ENCODE data around the gene CLASP1.

Gene CLASP1

DNA sequence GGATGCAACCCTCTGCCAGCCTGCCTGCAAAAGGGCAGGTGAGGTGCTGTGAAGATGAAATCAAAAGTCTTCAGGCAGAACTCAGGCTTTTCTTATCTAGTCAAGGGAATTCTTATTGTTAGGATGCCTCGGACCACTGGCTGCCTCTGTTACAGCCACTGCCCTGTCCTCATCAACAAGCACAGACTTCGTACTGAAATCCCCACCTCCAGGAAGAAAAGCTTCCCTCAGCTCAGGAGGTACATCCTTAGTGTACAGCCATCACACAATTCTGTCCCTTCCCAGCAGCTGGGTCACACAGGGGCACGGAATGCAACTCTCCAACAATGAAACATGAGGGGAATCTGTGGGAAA, 128.6 kb downstream of the CLASP1 start:
- Histone ChIP-seq H3K27me3 (ENCODE audit: insufficient read depth, low read depth) (no peaks in the 10 kb centered on the region), H3K9ac (no peak overlapping the region), H2AFZ (ENCODE audit: low read depth) (no peak overlapping the region), H3K79me2 (ENCODE audit: insufficient read depth, low read depth) (no peaks in the 10 kb centered on the region), H3K4me3 (IDR thresholded peaks at IDR 0.05; ENCODE audit: insufficient read depth, low read depth, low read length) (no peak overlapping the region), H3K36me3 (ENCODE audit: insufficient read depth) (no peaks in the 10 kb centered on the region), H4K20me1 (ENCODE audit: insufficient read depth) (no peaks in the 10 kb centered on the region), H3K27ac (no peak overlapping the region), H3K4me2 (no peak overlapping the region), H3K4me1 (ENCODE audit: low read depth, poor library complexity, severe bottlenecking) (no peaks in the 10 kb centered on the region)
- TF ChIP-seq, protein P1, sequence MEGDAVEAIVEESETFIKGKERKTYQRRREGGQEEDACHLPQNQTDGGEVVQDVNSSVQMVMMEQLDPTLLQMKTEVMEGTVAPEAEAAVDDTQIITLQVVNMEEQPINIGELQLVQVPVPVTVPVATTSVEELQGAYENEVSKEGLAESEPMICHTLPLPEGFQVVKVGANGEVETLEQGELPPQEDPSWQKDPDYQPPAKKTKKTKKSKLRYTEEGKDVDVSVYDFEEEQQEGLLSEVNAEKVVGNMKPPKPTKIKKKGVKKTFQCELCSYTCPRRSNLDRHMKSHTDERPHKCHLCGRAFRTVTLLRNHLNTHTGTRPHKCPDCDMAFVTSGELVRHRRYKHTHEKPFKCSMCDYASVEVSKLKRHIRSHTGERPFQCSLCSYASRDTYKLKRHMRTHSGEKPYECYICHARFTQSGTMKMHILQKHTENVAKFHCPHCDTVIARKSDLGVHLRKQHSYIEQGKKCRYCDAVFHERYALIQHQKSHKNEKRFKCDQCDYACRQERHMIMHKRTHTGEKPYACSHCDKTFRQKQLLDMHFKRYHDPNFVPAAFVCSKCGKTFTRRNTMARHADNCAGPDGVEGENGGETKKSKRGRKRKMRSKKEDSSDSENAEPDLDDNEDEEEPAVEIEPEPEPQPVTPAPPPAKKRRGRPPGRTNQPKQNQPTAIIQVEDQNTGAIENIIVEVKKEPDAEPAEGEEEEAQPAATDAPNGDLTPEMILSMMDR (conservative IDR thresholded peaks at IDR 0.05; ENCODE audit: low read depth, low read length): no peak

GRCh38 chr2:121519732-121520640, 129.3 kb downstream of the CLASP1 start:
- Histone ChIP-seq H3K27me3 (ENCODE audit: insufficient read depth, low read depth) (no peaks in the 10 kb centered on the region), H3K27ac (no peak overlapping the region), H3K4me2 (no peak overlapping the region), H3K36me3 (ENCODE audit: insufficient read depth) (no peaks in the 10 kb centered on the region), H2AFZ (ENCODE audit: low read depth) (no peak overlapping the region), H3K4me1 (ENCODE audit: low read depth, poor library complexity, severe bottlenecking) (no peaks in the 10 kb centered on the region), H4K20me1 (ENCODE audit: insufficient read depth) (no peaks in the 10 kb centered on the region), H3K79me2 (ENCODE audit: insufficient read depth, low read depth) (no peaks in the 10 kb centered on the region), H3K4me3 (IDR thresholded peaks at IDR 0.05; ENCODE audit: insufficient read depth, low read depth, low read length) (no peak overlapping the region), H3K9ac (no peak overlapping the region)
- TF ChIP-seq, protein P1 (conservative IDR thresholded peaks at IDR 0.05; ENCODE audit: low read depth, low read length): no peak

DNA sequence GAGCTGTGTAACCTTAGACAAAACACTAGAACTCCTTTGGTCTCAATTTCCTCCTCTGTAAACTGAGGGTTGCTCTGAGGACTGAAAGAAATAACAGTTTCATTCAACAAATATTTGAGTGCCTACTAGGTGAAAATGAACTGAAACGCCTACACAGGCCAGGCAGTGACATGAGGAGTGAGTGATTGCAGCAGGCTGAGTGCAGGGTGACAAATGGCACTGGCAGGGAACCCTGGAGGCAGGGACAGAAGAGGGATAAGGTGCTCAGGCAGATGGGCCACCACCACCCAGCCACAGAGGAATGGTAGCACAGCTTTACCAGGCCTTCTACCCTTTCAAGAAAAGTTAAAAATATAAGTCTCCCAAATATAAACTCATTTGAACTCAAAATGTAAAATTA, 130.1 kb downstream of the CLASP1 start:
- Histone ChIP-seq H3K4me1 (ENCODE audit: low read depth, poor library complexity, severe bottlenecking) (no peaks in the 10 kb centered on the region), H3K27me3 (ENCODE audit: insufficient read depth, low read depth) (no peaks in the 10 kb centered on the region), H3K4me2 (no peak overlapping the region), H2AFZ (ENCODE audit: low read depth) (no peak overlapping the region), H3K36me3 (ENCODE audit: insufficient read depth) (no peaks in the 10 kb centered on the region), H3K4me3 (IDR thresholded peaks at IDR 0.05; ENCODE audit: insufficient read depth, low read depth, low read length) (no peak overlapping the region), H3K27ac (no peak overlapping the region), H3K9ac (no peak overlapping the region), H3K79me2 (ENCODE audit: insufficient read depth, low read depth) (no peaks in the 10 kb centered on the region), H4K20me1 (ENCODE audit: insufficient read depth) (no peaks in the 10 kb centered on the region)
- TF ChIP-seq, protein P1 (conservative IDR thresholded peaks at IDR 0.05; ENCODE audit: low read depth, low read length): no peak

DNA sequence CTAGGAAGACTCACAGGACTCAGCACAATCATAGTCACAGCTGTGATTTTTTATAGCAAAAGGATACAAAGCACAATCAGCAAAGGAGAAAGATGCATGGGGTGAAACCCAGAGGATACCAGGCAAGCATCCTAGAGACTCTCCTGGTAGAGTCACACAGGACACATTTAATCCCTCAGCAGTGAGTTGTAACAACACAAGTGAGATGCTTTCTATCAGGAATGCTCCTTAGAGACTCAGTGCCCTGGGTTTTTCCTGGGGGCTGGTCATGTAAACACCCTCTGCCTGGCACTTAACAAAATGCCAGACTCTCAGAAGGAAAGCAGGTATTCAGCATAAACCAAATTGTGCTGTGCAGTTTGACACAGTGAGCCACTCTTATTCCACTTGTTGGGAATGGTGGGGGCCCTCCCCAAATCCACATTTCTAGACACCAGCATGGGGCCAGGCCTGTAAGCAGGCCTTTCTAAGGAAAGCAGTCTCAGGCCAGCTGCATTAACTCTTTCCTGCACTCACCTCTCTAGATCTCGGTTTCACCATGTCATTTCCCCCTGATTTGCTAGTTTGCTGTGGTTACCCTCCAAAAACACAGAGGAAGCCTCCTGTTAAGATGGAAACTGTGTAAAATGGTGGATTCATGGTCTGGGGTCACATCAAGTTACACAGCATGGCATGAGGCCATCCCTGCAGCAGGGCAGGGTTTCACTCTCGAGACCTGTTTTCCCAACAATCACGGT, 135.5 kb downstream of the CLASP1 start:
- Histone ChIP-seq H2AFZ (ENCODE audit: low read depth) (no peak overlapping the region), H3K79me2 (ENCODE audit: insufficient read depth, low read depth) (no peaks in the 10 kb centered on the region), H3K4me2 (no peak overlapping the region), H3K27ac (no peak overlapping the region), H3K4me3 (IDR thresholded peaks at IDR 0.05; ENCODE audit: insufficient read depth, low read depth, low read length) (no peak overlapping the region), H3K36me3 (ENCODE audit: insufficient read depth) (no peaks in the 10 kb centered on the region), H4K20me1 (ENCODE audit: insufficient read depth) (no peaks in the 10 kb centered on the region), H3K27me3 (ENCODE audit: insufficient read depth, low read depth) (no peaks in the 10 kb centered on the region), H3K4me1 (ENCODE audit: low read depth, poor library complexity, severe bottlenecking) (no peaks in the 10 kb centered on the region), H3K9ac (no peak overlapping the region)
- TF ChIP-seq, protein P1 (conservative IDR thresholded peaks at IDR 0.05; ENCODE audit: low read depth, low read length): no peak

Data from KMS-11 (cell line).